Neuron (in vitro differentiated cells): ENCODE measurements around the gene TRIP6.

ENCODE experiments used
- H2AFZ ChIP-seq: one replicate; pipeline ENCODE4 v1.6.1; 2013; ENCODE audit warnings: low read depth, mild to moderate bottlenecking, inconsistent platforms, low read length, moderate library complexity
- H3K27me3 ChIP-seq: one replicate; pipeline ENCODE4 v1.6.1; 2013; ENCODE audit warnings: low read length; ENCODE audit not compliant: insufficient read depth
- H3K36me3 ChIP-seq: one replicate; pipeline ENCODE4 v1.6.1; 2013; ENCODE audit warnings: low read length; ENCODE audit not compliant: insufficient read depth
- H3K4me1 ChIP-seq: one replicate; pipeline ENCODE4 v1.6.1; 2013; ENCODE audit warnings: low read length; ENCODE audit not compliant: insufficient read depth
- H3K4me3 ChIP-seq: 2 replicates; pipeline ENCODE4 v1.5.1; 2013; ENCODE audit warnings: mild to moderate bottlenecking, low read length, moderate library complexity
- H3K9me3 ChIP-seq: one replicate; pipeline ENCODE4 v1.6.1; 2013; ENCODE audit warnings: low read length

TRIP6 gene

GRCh38 chr7:100867776-100868485 is 744 bp downstream of the TRIP6 start:
- peaks cover 15% of the 10 kb centered on the region for H3K36me3 ChIP-seq
- H3K27me3 ChIP-seq = no peaks in the 10 kb centered on the region
- H3K9me3 ChIP-seq = no peaks in the 10 kb centered on the region
- H2AFZ ChIP-seq = peak overlapping the region; percentile 85
- peaks cover 13% of the 10 kb centered on the region for H3K4me1 ChIP-seq
- peak overlapping the region; percentile 79 for H3K4me3 ChIP-seq

DNA sequence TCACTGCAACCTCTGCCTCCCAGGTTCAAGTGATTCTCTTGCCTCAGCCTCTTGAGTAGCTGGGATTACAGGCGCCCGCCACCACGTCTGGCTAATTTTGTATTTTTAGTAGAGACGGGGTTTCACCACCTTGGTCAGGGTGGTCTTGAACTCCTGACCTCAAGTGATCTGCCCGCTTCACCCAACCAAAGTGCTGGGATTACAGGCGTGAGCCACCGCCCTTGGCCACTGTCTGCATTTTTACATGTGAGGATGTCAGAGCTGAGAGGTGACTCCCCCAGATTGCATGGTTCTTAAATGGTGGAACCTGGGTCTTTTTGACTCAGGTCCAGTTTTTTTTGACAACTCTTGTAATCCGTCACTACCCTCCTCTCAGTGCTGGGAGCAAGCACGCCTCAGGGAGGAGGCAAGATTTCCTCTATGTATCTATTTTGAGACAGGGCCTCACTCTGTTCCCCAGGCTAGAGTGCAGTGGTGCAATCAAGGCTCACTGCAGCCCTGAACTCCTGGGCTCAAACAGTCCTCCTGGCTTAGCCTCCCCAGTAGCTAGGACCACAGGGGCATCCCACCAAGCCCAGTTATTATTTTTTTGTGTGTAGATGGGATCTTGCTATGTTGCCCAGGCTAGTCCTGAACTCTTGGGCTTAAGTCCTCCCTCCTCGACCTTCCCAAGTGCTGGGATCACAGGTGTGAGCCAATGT is 6.6 kb downstream of the TRIP6 start:
- H3K4me3 ChIP-seq = peak overlapping the region; percentile 99
- no peaks in the 10 kb centered on the region for H3K9me3 ChIP-seq
- H2AFZ ChIP-seq = no peak overlapping the region
- no peaks in the 10 kb centered on the region for H3K27me3 ChIP-seq
- H3K36me3 ChIP-seq = peaks cover 41% of the 10 kb centered on the region
- H3K4me1 ChIP-seq = peaks cover 20% of the 10 kb centered on the region

DNA sequence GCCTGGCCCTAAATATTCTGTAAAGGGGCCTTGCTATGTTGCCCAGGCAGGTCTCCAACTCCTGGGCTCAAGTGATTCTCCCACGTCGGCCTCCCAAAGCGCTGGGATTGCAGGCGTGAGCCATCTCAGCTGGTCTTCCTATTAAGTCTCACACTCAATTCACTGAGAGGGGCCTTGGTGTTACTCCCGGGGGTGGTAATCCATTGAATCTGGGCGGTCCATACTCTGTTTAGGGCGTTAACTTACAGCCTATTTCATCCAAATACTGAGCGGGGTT is 7.1 kb downstream of the TRIP6 start:
- peaks cover 46% of the 10 kb centered on the region for H3K36me3 ChIP-seq
- H3K27me3 ChIP-seq = no peaks in the 10 kb centered on the region

DNA sequence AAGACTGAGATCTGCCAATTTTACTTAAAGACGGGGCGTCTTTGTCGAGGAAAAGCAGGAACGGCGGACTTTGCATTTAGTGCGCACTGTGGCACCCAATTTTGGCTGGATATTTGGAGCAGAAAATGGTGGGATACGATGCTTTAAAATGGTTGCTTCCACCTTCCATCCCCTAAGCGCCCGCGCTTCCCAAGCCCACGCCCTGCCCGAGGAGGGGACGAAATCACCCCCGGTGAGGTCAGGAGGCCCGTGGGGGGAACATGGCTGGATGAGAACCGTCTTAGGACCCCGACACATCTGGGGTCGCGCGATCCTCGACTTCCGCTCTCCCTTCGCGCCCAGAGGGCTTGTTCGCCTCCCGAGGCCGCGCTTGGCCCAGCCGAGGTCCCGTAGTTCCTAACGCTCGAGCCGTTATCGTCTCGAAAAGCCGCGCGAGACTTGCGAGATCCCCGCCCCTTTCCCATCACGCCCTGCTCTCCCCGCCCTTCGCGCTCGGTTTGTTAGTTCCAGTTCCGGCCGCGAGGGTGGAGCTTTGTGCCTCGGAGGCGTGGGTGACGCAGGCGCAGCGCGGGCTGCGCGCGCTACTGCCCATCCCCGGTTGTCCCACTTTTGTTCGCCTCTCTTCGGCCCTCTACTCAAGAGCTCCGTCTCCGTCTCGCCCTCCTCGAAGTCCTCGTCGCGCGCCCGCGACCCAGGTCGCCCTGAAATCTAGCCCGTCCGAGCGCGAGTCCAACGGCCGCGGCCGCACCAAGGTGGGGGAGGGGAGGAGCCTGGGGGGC is 7.6 kb downstream of the TRIP6 start, which contains the start of gene SRRT:
TSS of gene SRRT (plus strand) at position 527 of the 779 bp plus-strand sequence. CDS start 488 bp downstream, outside the sequence.
- H3K9me3 ChIP-seq = no peaks in the 10 kb centered on the region
- peak within 1 kb of the TSS; percentile 99 for H3K4me3 ChIP-seq
- peaks cover 51% of the 10 kb centered on the region for H3K36me3 ChIP-seq
- H3K4me1 ChIP-seq = peaks cover 20% of the 10 kb centered on the region
- H2AFZ ChIP-seq = peak within 1 kb of the TSS; percentile 11
- no peaks in the 10 kb centered on the region for H3K27me3 ChIP-seq

More for the DNA sequence above, 7.1 kb downstream of the TRIP6 start:
- Histone ChIP-seq H3K9me3 (no peaks in the 10 kb centered on the region), H3K4me3 (peak overlapping the region; percentile 99), H3K4me1 (peaks cover 20% of the 10 kb centered on the region), H2AFZ (peak overlapping the region; percentile 11)

DNA sequence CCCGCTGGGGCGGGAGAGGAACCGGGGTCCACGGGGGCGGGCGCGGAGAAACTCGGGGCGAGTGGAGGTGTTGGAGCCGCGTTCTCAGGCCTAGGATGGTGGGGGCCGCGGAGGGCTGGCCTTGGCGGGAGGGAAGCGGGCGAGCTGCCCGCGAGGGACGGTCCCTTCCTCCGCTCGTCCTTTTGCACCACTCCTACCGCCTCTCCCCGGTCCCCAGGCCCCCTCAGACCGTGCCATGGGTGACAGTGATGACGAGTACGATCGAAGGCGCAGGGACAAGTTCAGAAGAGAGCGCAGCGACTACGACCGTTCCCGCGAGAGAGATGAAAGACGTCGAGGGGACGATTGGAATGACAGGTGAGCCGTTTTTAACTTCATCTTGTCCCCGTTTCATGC is 8.2 kb downstream of the TRIP6 start:
- peak overlapping the region; percentile 99 for H3K4me3 ChIP-seq
- H3K27me3 ChIP-seq = no peaks in the 10 kb centered on the region
- peaks cover 20% of the 10 kb centered on the region for H3K4me1 ChIP-seq
- H3K36me3 ChIP-seq = peaks cover 54% of the 10 kb centered on the region
- no peak overlapping the region for H2AFZ ChIP-seq
- no peaks in the 10 kb centered on the region for H3K9me3 ChIP-seq

DNA sequence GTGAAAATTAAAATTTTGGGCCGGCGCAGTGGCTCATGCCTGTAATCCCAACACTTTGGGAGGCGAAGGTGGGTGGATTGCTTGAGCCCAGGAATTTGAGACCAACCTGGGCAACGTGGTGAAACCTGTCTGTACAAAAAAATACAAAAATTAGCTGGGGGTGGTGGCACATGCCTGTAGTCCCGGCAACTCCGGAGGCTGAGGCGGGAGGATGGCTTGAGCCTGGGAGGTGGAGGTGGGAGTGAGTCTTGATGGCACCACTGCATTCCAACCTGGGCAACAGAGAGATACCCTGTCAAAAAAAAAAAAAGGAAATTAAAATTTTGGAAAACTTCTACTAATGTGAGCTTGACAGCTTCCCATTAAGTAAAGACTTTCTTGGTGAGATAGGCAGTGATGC is 10.8 kb downstream of the TRIP6 start:
- Histone ChIP-seq H2AFZ (no peak overlapping the region), H3K9me3 (no peaks in the 10 kb centered on the region), H3K4me3 (no peak overlapping the region), H3K27me3 (no peaks in the 10 kb centered on the region), H3K4me1 (peaks cover 20% of the 10 kb centered on the region), H3K36me3 (peaks cover 66% of the 10 kb centered on the region)

DNA sequence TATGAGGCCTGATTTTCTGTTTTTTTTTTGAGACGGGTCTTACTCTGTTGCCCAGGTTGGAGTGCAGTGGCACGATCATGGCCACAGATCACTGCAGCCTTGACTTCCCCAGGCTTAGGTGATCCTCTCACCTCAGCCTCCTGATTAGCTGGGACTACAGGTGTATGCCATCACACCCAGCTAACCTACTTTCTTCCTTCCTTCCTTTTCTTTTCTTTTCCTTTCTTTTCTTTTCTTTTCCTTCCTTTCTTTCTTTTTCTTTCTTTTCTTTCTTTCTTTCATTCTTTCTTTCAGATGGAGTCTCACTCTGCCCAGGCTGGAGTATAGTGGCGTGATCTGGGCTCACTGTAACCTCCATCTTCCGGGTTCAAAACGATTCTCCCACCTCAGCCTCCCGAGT is 11.5 kb downstream of the TRIP6 start:
- Histone ChIP-seq H3K9me3 (no peaks in the 10 kb centered on the region), H3K27me3 (no peaks in the 10 kb centered on the region), H3K36me3 (peaks cover 70% of the 10 kb centered on the region)

GRCh38 chr7:100879685-100880261 is 12.6 kb downstream of the TRIP6 start:
- H3K4me3 ChIP-seq = no peak overlapping the region
- no peaks in the 10 kb centered on the region for H3K27me3 ChIP-seq
- peaks cover 76% of the 10 kb centered on the region for H3K36me3 ChIP-seq
- no peaks in the 10 kb centered on the region for H3K9me3 ChIP-seq
- peaks cover 12% of the 10 kb centered on the region for H3K4me1 ChIP-seq
- H2AFZ ChIP-seq = no peak overlapping the region

More for the DNA sequence above, 11.5 kb downstream of the TRIP6 start:
- Histone ChIP-seq H2AFZ (no peak overlapping the region), H3K4me1 (peaks cover 20% of the 10 kb centered on the region), H3K4me3 (no peak overlapping the region)

DNA sequence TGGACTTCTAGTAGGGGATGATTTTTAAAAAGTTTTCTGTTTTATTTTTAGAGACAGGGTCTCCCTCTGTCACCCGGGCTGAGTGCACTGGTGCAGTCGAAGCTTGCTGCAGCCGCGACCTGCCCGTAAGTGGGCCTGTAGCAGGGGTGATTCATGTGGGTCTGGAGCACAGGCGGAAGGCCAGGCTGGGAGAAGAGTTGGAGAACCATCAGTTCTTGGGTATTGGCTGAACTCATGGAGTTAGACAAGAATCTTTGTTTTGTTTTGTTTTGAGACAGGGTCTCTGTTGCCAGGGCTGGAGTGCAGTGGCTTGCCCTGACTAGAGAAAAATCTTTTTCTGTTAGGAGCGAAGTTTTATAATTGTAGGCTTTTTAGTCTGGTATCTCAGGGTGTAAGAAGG is 13.5 kb downstream of the TRIP6 start:
- no peaks in the 10 kb centered on the region for H3K9me3 ChIP-seq
- no peak overlapping the region for H2AFZ ChIP-seq
- H3K36me3 ChIP-seq = peaks cover 85% of the 10 kb centered on the region
- no peak overlapping the region for H3K4me3 ChIP-seq
- H3K4me1 ChIP-seq = peaks cover 12% of the 10 kb centered on the region
- no peaks in the 10 kb centered on the region for H3K27me3 ChIP-seq

GRCh38 chr7:100881136-100881535 is 13.9 kb downstream of the TRIP6 start:
- Histone ChIP-seq H3K4me3 (no peak overlapping the region), H3K27me3 (no peaks in the 10 kb centered on the region), H3K36me3 (peaks cover 90% of the 10 kb centered on the region), H2AFZ (no peak overlapping the region), H3K4me1 (peaks cover 8% of the 10 kb centered on the region), H3K9me3 (no peaks in the 10 kb centered on the region)

DNA sequence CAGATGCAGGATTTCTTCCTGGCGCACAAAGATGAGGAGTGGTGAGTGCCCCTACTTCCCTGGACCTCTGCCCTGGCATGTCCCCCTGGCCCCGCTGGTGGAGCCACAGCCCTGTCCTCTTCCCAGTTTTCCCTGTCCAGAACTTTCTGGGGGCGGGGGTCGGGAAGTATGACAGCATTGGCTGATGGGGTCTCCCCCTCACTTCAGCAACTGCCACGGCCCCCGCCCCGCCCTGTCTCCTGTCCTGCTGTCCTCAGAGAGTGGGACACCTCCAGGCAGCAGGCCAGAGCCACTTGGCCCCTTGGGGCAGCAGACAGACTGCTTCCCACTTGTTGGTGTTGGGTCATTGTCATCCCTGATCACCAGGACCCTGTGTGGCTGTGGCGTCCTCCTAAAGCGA is 15.0 kb downstream of the TRIP6 start:
- Histone ChIP-seq H3K27me3 (no peaks in the 10 kb centered on the region), H3K36me3 (peaks cover 90% of the 10 kb centered on the region), H2AFZ (no peak overlapping the region), H3K4me3 (no peak overlapping the region), H3K4me1 (no peaks in the 10 kb centered on the region), H3K9me3 (no peaks in the 10 kb centered on the region)

- Histone ChIP-seq H3K36me3 (peaks cover 93% of the 10 kb centered on the region), H2AFZ (no peak overlapping the region)
These were observed 15.8 kb downstream of the TRIP6 start for GRCh38 chr7:100882785-100883526.

More at GRCh38 chr7:100882785-100883526, 15.8 kb downstream of the TRIP6 start:
- Histone ChIP-seq H3K4me3 (no peak overlapping the region), H3K4me1 (peaks cover 3% of the 10 kb centered on the region), H3K27me3 (no peaks in the 10 kb centered on the region), H3K9me3 (no peaks in the 10 kb centered on the region)
